GM23248 (cell line): ENCODE data around the gene ARNT2. TPM values are rescaled to one million over a fixed set of nuclear protein-coding genes. Genes with fewer than 3 reads are reported as not detected.

Source experiments
- DNase-seq: peaks from one replicate; pipeline ENCODE4 v3.0.0-alpha.2; 2015
- H2AFZ ChIP-seq: fragments of 200-600 bp; sonication (generic); 2 replicates; pipeline ENCODE4 v1.6.1; 2016; ENCODE audit warnings: antibody characterized with exemption
- H3F3A ChIP-seq: fragments of 200-600 bp; sonication (generic); 2 replicates; pipeline ENCODE4 v1.6.1; 2016; ENCODE audit warnings: mild to moderate bottlenecking, antibody characterized with exemption, mixed run types; ENCODE audit not compliant: insufficient read depth
- H3K27ac ChIP-seq: fragments of 200-600 bp; sonication (generic); 2 replicates; pipeline ENCODE4 v1.5.1; 2016; ENCODE audit warnings: mild to moderate bottlenecking
- H3K27me3 ChIP-seq: fragments of 200-600 bp; sonication (generic); replicated peaks from 2 replicates; pipeline ENCODE4 v1.6.1; 2016; ENCODE audit warnings: mild to moderate bottlenecking; ENCODE audit not compliant: insufficient read depth
- H3K36me3 ChIP-seq: fragments of 200-600 bp; sonication (generic); 2 replicates; pipeline ENCODE4 v1.6.1; 2016; ENCODE audit warnings: low read depth, mild to moderate bottlenecking
- H3K4me1 ChIP-seq: fragments of 200-600 bp; sonication (generic); 2 replicates; pipeline ENCODE4 v1.6.1; 2016; ENCODE audit warnings: mild to moderate bottlenecking; ENCODE audit not compliant: insufficient read depth
- H3K4me2 ChIP-seq: fragments of 200-600 bp; sonication (generic); one replicate; pipeline ENCODE4 v1.6.1; 2016; ENCODE audit warnings: mild to moderate bottlenecking; ENCODE audit not compliant: unreplicated experiment
- H3K4me3 ChIP-seq: fragments of 200-600 bp; sonication (generic); 2 replicates; pipeline ENCODE4 v1.5.1; 2016; ENCODE audit warnings: mild to moderate bottlenecking
- H3K79me2 ChIP-seq: fragments of 200-600 bp; sonication (generic); 2 replicates; pipeline ENCODE4 v1.6.1; 2016; ENCODE audit warnings: mild to moderate bottlenecking; ENCODE audit not compliant: insufficient read depth
- H3K9ac ChIP-seq: fragments of 200-600 bp; sonication (generic); 2 replicates; pipeline ENCODE4 v1.6.1; 2016; ENCODE audit warnings: mild to moderate bottlenecking
- H3K9me2 ChIP-seq: fragments of 200-600 bp; sonication (generic); 2 replicates; pipeline ENCODE4 v1.6.1; 2016; ENCODE audit warnings: mixed run types, mild to moderate bottlenecking, moderate library complexity; ENCODE audit not compliant: insufficient read depth
- H3K9me3 ChIP-seq: fragments of 200-600 bp; sonication (generic); one replicate; pipeline ENCODE4 v1.6.1; 2017; ENCODE audit warnings: low read depth
- H4K20me1 ChIP-seq: fragments of 200-600 bp; sonication (generic); 2 replicates; pipeline ENCODE4 v1.6.0; 2016; ENCODE audit not compliant: insufficient read depth
- EZH2 ChIP-seq: fragments of 200-600 bp; sonication (generic); IDR thresholded peaks from 2 replicates; pipeline ENCODE4 v1.6.1; 2018; ENCODE audit warnings: antibody characterized with exemption, mild to moderate bottlenecking; ENCODE audit not compliant: insufficient read depth, poor library complexity, severe bottlenecking
- EZH2phosphoT487 ChIP-seq: fragments of 200-600 bp; sonication (generic); IDR thresholded peaks from 2 replicates; pipeline ENCODE4 v1.6.1; 2018; ENCODE audit warnings: antibody characterized with exemption, moderate library complexity, mild to moderate bottlenecking, low read depth; ENCODE audit not compliant: insufficient read depth
- WGBS, 2 experiments: methylation state at CpG; one replicate each; pipeline ENCODE4 v1.1.6; 2015 to 2017; ENCODE audit warnings: low lambda C conversion rate in 2 of 2, low coverage in 1 of 2; ENCODE audit errors: missing lambda C conversion rate in 2 of 2; 5-methylcytosine and 5-hydroxymethylcytosine counted together
- in situ Hi-C: fragments of 300-500 bp; cut with MboI; formaldehyde crosslinking; loops from 2 replicates; pipeline ENCODE4 v1.15.0; 2020
- polyA plus RNA-seq: library from polyadenylated mRNA; unstranded; fragments of >200 nt; fragmentation: Nextera tagmentation; extraction: Ambion mirVana; gene quantifications from 2 replicates; pipeline ENCODE4 v1.2.1, GENCODE V29; 2016
- total RNA-seq: library from RNA; depleted of rRNA; stranded (reverse); fragments of >200 nt; shearing (Covaris generic); gene quantifications from 2 replicates; pipeline ENCODE4 v1.2.3, GENCODE V29; 2014

Gene ARNT2
- total and polyA plus RNA-seq, 2 experiments from 2014 or later: 9.3 to 23.5 TPM

GRCh38 chr15:80489030-80489594 is 84.9 kb downstream of the ARNT2 start:
- Histone ChIP-seq H3K9me2 (no peaks in the 10 kb centered on the region), H4K20me1 (no peaks in the 10 kb centered on the region), H3K4me3 (no peak overlapping the region), H3K4me2 (peak overlapping the region; percentile 57), H3F3A (peaks cover 38% of the 10 kb centered on the region), H3K27me3 (no peaks in the 10 kb centered on the region), H3K27ac (peak overlapping the region; percentile 78), H2AFZ (no peak overlapping the region), H3K79me2 (no peaks in the 10 kb centered on the region), H3K4me1 (peaks cover 49% of the 10 kb centered on the region), H3K9ac (peak overlapping the region; percentile 22; the same call in 1 of the 2 replicates), H3K9me3 (no peaks in the 10 kb centered on the region), H3K36me3 (no peaks in the 10 kb centered on the region)
- in situ Hi-C loops: no loop called here
- 0 to 2% methylated on average over 7 of the region's 7 CpGs for WGBS, 2 experiments
- TF ChIP-seq EZH2 (no peak), EZH2phosphoT487 (peak; percentile 79; the same call in 1 of the 2 replicates)
- peak; percentile 89 for DNase-seq

GRCh38 chr15:80490431-80490990 is 86.3 kb downstream of the ARNT2 start:
- WGBS, 2 experiments: 92 to 98% methylated on average over 9 of the region's 9 CpGs
- peaks cover 63% of the 10 kb centered on the region for H3K4me1 ChIP-seq
- H3K36me3 ChIP-seq: no peaks in the 10 kb centered on the region
- TF ChIP-seq EZH2 (no peak), EZH2phosphoT487 (no peak)
- H3K27me3 ChIP-seq: no peaks in the 10 kb centered on the region
- H3K9ac ChIP-seq: no peak overlapping the region
- no peaks in the 10 kb centered on the region for H3K9me3 ChIP-seq
- no peaks in the 10 kb centered on the region for H3K79me2 ChIP-seq
- peaks cover 52% of the 10 kb centered on the region for H3F3A ChIP-seq
- no peak overlapping the region for H3K4me2 ChIP-seq
- H2AFZ ChIP-seq: no peak overlapping the region
- in situ Hi-C loops: no loop called here
- H4K20me1 ChIP-seq: no peaks in the 10 kb centered on the region
- H3K9me2 ChIP-seq: no peaks in the 10 kb centered on the region
- no peak overlapping the region for H3K4me3 ChIP-seq
- no peak for DNase-seq
- no peak overlapping the region for H3K27ac ChIP-seq

- WGBS, 2 experiments: 98 to 100% methylated on average over 7 of the region's 7 CpGs
- H3K4me3 ChIP-seq: no peak overlapping the region
- TF ChIP-seq EZH2phosphoT487 (no peak), EZH2 (no peak)
- no peak overlapping the region for H3K9ac ChIP-seq
- no peaks in the 10 kb centered on the region for H4K20me1 ChIP-seq
- H3K4me1 ChIP-seq: peaks cover 71% of the 10 kb centered on the region
- H3K27me3 ChIP-seq: no peaks in the 10 kb centered on the region
- no peak overlapping the region for H3K4me2 ChIP-seq
- H3K9me3 ChIP-seq: no peaks in the 10 kb centered on the region
- no peak overlapping the region for H2AFZ ChIP-seq
- H3K27ac ChIP-seq: no peak overlapping the region
- peaks cover 55% of the 10 kb centered on the region for H3F3A ChIP-seq
- DNase-seq: no peak
- no peaks in the 10 kb centered on the region for H3K9me2 ChIP-seq
- in situ Hi-C loops: no loop called here
- no peaks in the 10 kb centered on the region for H3K79me2 ChIP-seq
- H3K36me3 ChIP-seq: no peaks in the 10 kb centered on the region
Observed at GRCh38 chr15:80491163-80491847, 87.1 kb downstream of the ARNT2 start.

GRCh38 chr15:80492409-80492808 is 88.2 kb downstream of the ARNT2 start:
- Histone ChIP-seq H3K79me2 (no peaks in the 10 kb centered on the region), H3K4me2 (no peak overlapping the region), H3K27me3 (no peaks in the 10 kb centered on the region), H3K9me3 (no peaks in the 10 kb centered on the region), H3K9me2 (no peaks in the 10 kb centered on the region), H3K27ac (no peak overlapping the region), H3F3A (peaks cover 55% of the 10 kb centered on the region), H4K20me1 (no peaks in the 10 kb centered on the region), H3K4me1 (peaks cover 73% of the 10 kb centered on the region), H3K36me3 (no peaks in the 10 kb centered on the region), H3K4me3 (no peak overlapping the region), H2AFZ (no peak overlapping the region), H3K9ac (no peak overlapping the region)
- DNase-seq: no peak
- 69 to 74% methylated on average over 2 of the region's 2 CpGs for WGBS, 2 experiments
- no peak for TF ChIP-seq EZH2phosphoT487
- no peak for TF ChIP-seq EZH2
- in situ Hi-C loops: no loop called here
